Stimulated activated CD4-positive, alpha-beta T cell treated with anti-CD3 and anti-CD28 coated beads, Interleukin-1b, Interleukin-23, amount 100 ng/mL, for 48 hours (primary cell): ENCODE measurements around the gene OR8B3.
"Not testable (repeated sequence)": the region's sequence is repeated elsewhere in the genome, so short reads cannot be mapped to it uniquely, and the experiment has no call there.

Experiments used
- DNase-seq: peaks from one replicate; pipeline ENCODE4 v3.0.0-alpha.2; 2020

OR8B3 gene

GRCh38 chr11:124398924-124399323, at the start of gene OR8B3:
Gene OR8B3 (minus strand): TSS chr11:124399024. CDS start chr11:124397351, 1,673 bp downstream.
- no peak for DNase-seq

- DNase-seq: no peak
These were observed 48.1 kb upstream of the OR8B3 start for GRCh38 chr11:124446916-124447315.

GRCh38 chr11:124445646-124446150, 46.9 kb upstream of the OR8B3 start, which contains the start of gene OR8B8:
Gene OR8B8 (minus strand): TSS chr11:124445696. CDS start chr11:124441085, 4,611 bp downstream.
- DNase-seq: no peak

- DNase-seq: no peak
These were observed 44.0 kb upstream of the OR8B3 start for GRCh38 chr11:124442847-124443246.

- DNase-seq: no peak
These were observed 43.6 kb upstream of the OR8B3 start for GRCh38 chr11:124442442-124442841.

- DNase-seq: no peak
These were observed 42.7 kb upstream of the OR8B3 start for GRCh38 chr11:124441519-124441918.

- DNase-seq: no peak
These were observed 42.3 kb upstream of the OR8B3 start for GRCh38 chr11:124441081-124441480.

- DNase-seq: no peak
These were observed 41.8 kb upstream of the OR8B3 start for GRCh38 chr11:124440608-124441007.

GRCh38 chr11:124434699-124435098, 35.9 kb upstream of the OR8B3 start:
- DNase-seq: no peak

GRCh38 chr11:124429599-124429998, 30.8 kb upstream of the OR8B3 start:
- DNase-seq: no peak

GRCh38 chr11:124424384-124424921, 25.6 kb upstream of the OR8B3 start, which contains the start of gene OR8B4:
Gene OR8B4 (minus strand): TSS chr11:124424871. CDS start chr11:124424871, 0 bp downstream.
- DNase-seq: no peak

- DNase-seq: no peak
These were observed 22.2 kb upstream of the OR8B3 start for GRCh38 chr11:124421043-124421442.

GRCh38 chr11:124415356-124415923, 16.6 kb upstream of the OR8B3 start:
- DNase-seq: no peak

- DNase-seq: no peak
These were observed 11.1 kb upstream of the OR8B3 start for GRCh38 chr11:124409906-124410305.

GRCh38 chr11:124405581-124405980, 6.8 kb upstream of the OR8B3 start:
- DNase-seq: no peak

- not testable (repeated sequence) for DNase-seq
These were observed 4.4 kb upstream of the OR8B3 start for GRCh38 chr11:124403186-124403585.

GRCh38 chr11:124402326-124402922, 3.6 kb upstream of the OR8B3 start:
- peak; percentile 69 for DNase-seq

- not testable (repeated sequence) for DNase-seq
These were observed 2.0 kb downstream of the OR8B3 start for GRCh38 chr11:124396847-124397246.

GRCh38 chr11:124394408-124394807, 4.4 kb downstream of the OR8B3 start:
- no peak for DNase-seq

- DNase-seq: no peak
These were observed 14.4 kb downstream of the OR8B3 start, which contains the start of gene OR8B2 for GRCh38 chr11:124384399-124384798. Gene OR8B2 (minus strand): TSS chr11:124384499. CDS start chr11:124383343, 1,156 bp downstream.

- not testable (repeated sequence) for DNase-seq
These were observed 16.0 kb downstream of the OR8B3 start for GRCh38 chr11:124382857-124383256.

- DNase-seq: no peak
These were observed 18.2 kb downstream of the OR8B3 start for GRCh38 chr11:124380585-124380984.

- DNase-seq: no peak
These were observed 22.5 kb downstream of the OR8B3 start for GRCh38 chr11:124376280-124376679.

- DNase-seq: no peak
These were observed 39.3 kb downstream of the OR8B3 start for GRCh38 chr11:124359566-124359965.
